AG20443 (cell line): Measurements from ENCODE around the gene CAMSAP1.

Experiments used
- DNase-seq: peaks from one replicate; pipeline ENCODE4 v3.0.0; 2012; ENCODE audit warnings: low spot score, mixed read lengths

The CAMSAP1 gene

GRCh38 chr9:135791431-135792267 lies 115.7 kb downstream of the CAMSAP1 start:
- DNase-seq: no peak

GRCh38 chr9:135790850-135791249 lies 116.5 kb downstream of the CAMSAP1 start:
- DNase-seq: no peak

GRCh38 chr9:135790356-135790755 lies 117.0 kb downstream of the CAMSAP1 start:
- no peak for DNase-seq

GRCh38 chr9:135789838-135790291 lies 117.5 kb downstream of the CAMSAP1 start:
- no peak for DNase-seq

GRCh38 chr9:135788576-135789300 lies 118.6 kb downstream of the CAMSAP1 start:
- DNase-seq: no peak

- no peak for DNase-seq
These were observed 119.4 kb downstream of the CAMSAP1 start for GRCh38 chr9:135787776-135788575.

- no peak for DNase-seq
These were observed 120.0 kb downstream of the CAMSAP1 start for GRCh38 chr9:135787317-135787716.

- no peak for DNase-seq
These were observed 121.1 kb downstream of the CAMSAP1 start for GRCh38 chr9:135786146-135786690.

GRCh38 chr9:135785013-135785575 lies 122.3 kb downstream of the CAMSAP1 start:
- no peak for DNase-seq

GRCh38 chr9:135783540-135784245 lies 123.7 kb downstream of the CAMSAP1 start:
- no peak for DNase-seq

- no peak for DNase-seq
These were observed 124.4 kb downstream of the CAMSAP1 start for GRCh38 chr9:135782946-135783345.

GRCh38 chr9:135780626-135781025 lies 126.7 kb downstream of the CAMSAP1 start:
- no peak for DNase-seq

- no peak for DNase-seq
These were observed 127.3 kb downstream of the CAMSAP1 start for GRCh38 chr9:135780086-135780485.

GRCh38 chr9:135779571-135779970 lies 127.8 kb downstream of the CAMSAP1 start:
- DNase-seq: no peak

GRCh38 chr9:135778421-135778820 lies 128.9 kb downstream of the CAMSAP1 start:
- DNase-seq: no peak

- DNase-seq: no peak
These were observed 129.6 kb downstream of the CAMSAP1 start for GRCh38 chr9:135777623-135778177.

GRCh38 chr9:135776893-135777622 lies 130.3 kb downstream of the CAMSAP1 start:
- DNase-seq: no peak

GRCh38 chr9:135775911-135776310 lies 131.4 kb downstream of the CAMSAP1 start:
- DNase-seq: no peak

- no peak for DNase-seq
These were observed 132.4 kb downstream of the CAMSAP1 start for GRCh38 chr9:135774794-135775525.
